Measurements from ENCODE around the gene FABP6. TPM values are rescaled to one million over a fixed set of nuclear protein-coding genes. Genes with fewer than 3 reads are reported as not detected.

The FABP6 gene
- total RNA-seq, 1 experiment from 2014 or later = 5.2 TPM

DNA sequence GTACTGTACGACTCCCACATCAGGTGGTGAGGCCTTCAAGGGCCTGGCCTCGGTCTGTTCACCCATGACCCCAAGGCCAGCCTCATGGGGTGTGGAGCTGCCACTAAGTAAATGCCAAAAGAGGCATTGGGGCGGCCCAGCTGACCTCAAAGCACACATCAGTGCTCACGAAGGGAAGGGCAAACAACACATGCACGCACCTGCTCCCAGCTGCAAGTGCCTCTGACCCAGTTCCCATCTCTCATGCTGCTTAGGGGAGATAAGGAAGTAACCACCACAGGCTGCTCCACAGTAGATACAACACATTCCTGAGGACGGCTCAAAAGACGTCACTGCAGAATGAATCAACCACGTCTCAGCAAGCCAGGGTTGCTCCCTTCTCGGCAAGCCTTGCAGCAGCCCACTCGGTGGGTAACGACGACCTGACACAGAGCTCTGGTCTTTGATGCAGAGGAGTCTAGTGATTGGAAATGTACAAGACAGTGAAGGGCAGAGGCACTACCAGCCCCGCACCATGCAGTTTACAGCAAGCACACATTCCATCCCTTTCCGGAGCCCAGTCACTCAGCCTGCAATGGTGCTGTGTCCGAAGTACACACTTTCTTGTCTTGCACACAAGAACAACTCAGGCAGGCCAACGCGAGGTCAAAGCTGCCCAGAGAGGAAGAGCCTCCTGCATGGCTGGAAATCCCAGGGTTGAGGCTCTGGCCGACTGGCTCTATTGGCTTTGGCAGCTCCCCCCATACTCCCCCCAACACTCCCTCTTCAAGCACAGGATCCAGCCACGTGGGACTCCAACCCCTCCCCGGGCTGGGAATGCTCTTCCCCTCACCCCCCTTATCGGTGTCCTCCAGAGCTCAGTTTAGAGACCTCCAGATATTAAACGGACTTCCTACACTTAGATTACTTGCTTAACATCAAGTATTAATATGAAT, 31.8 kb downstream of the FABP6 start:
- Histone ChIP-seq H3T11ph (ENCODE audit: low read length) (no peak overlapping the region), H3K56ac (ENCODE audit: insufficient read length, low read depth, low read length) (no peak overlapping the region), H2AK5ac (ENCODE audit: insufficient read length, low read length) (no peak overlapping the region), H3K4me2 (ENCODE audit: insufficient read depth, insufficient read length, low read length) (no peak overlapping the region), H2BK15ac (ENCODE audit: low read depth, low read length) (no peak overlapping the region), H4K20me1 (ENCODE audit: control insufficient read depth, insufficient read depth, insufficient read length) (no peaks in the 10 kb centered on the region), H3K4me1 (ENCODE audit: insufficient read depth, low read length) (no peaks in the 10 kb centered on the region; the same call in 1 of the 2 replicates), H2BK120ac (ENCODE audit: low read depth, low read length, poor library complexity, severe bottlenecking) (no peak overlapping the region), H2BK12ac (ENCODE audit: insufficient read length, low read depth, low read length) (no peak overlapping the region), H3K27me3 (ENCODE audit: insufficient read depth, low read length) (no peaks in the 10 kb centered on the region), H4K5ac (ENCODE audit: insufficient read length, low read depth, low read length) (no peak overlapping the region), H3K23ac (ENCODE audit: insufficient read length, low read depth, low read length) (no peak overlapping the region), H3K79me1 (ENCODE audit: insufficient read depth, low read depth, low read length, poor library complexity, severe bottlenecking) (peaks cover 2% of the 10 kb centered on the region), H3K18ac (ENCODE audit: insufficient read length, low read depth, low read length) (no peak overlapping the region), H3K27ac (ENCODE audit: insufficient read length, low read depth, low read length) (no peak overlapping the region), H2BK20ac (ENCODE audit: low read depth, low read length, poor library complexity, severe bottlenecking) (no peak overlapping the region), H2BK5ac (ENCODE audit: insufficient read length, low read length) (no peak overlapping the region), H3K9me3 (ENCODE audit: control insufficient read depth, low read depth, low read length) (no peaks in the 10 kb centered on the region), H3K9ac (ENCODE audit: extremely low read depth, insufficient read length, low read length) (no peak overlapping the region), H2AFZ (ENCODE audit: low read length) (no peak overlapping the region), H4K8ac (replicated peaks; ENCODE audit: insufficient read length, low read depth, low read length) (no peak overlapping the region), H3K4ac (ENCODE audit: low read depth, low read length) (no peak overlapping the region), H3K14ac (ENCODE audit: insufficient read depth, low read length) (no peak overlapping the region), H4K91ac (ENCODE audit: insufficient read length, low read depth, low read length) (no peak overlapping the region), H3K79me2 (ENCODE audit: insufficient read depth, low read length) (no peaks in the 10 kb centered on the region), H3K23me2 (ENCODE audit: insufficient read length, low read depth, low read length, poor library complexity, severe bottlenecking) (no peaks in the 10 kb centered on the region)
- H3K36me3 Mint-ChIP-seq (ENCODE audit: insufficient read depth in 1 of 3, low read depth in 3 of 3) = peaks cover 33 to 35% (median 33%) of the 10 kb centered on the region in 3 experiments; a peak in 6 of 7 replicates
- H3K27ac Mint-ChIP-seq = peak overlapping the region; percentile 38 to 88 (median 61); a peak in 5 of 7 replicates
- no peaks in the 10 kb centered on the region for H3K9me3 Mint-ChIP-seq
- H3K4me3 Mint-ChIP-seq = peak overlapping the region in 1 of 2 experiments; percentile 27; a peak in 1 of 5 replicates
- TF ChIP-seq, protein P1, sequence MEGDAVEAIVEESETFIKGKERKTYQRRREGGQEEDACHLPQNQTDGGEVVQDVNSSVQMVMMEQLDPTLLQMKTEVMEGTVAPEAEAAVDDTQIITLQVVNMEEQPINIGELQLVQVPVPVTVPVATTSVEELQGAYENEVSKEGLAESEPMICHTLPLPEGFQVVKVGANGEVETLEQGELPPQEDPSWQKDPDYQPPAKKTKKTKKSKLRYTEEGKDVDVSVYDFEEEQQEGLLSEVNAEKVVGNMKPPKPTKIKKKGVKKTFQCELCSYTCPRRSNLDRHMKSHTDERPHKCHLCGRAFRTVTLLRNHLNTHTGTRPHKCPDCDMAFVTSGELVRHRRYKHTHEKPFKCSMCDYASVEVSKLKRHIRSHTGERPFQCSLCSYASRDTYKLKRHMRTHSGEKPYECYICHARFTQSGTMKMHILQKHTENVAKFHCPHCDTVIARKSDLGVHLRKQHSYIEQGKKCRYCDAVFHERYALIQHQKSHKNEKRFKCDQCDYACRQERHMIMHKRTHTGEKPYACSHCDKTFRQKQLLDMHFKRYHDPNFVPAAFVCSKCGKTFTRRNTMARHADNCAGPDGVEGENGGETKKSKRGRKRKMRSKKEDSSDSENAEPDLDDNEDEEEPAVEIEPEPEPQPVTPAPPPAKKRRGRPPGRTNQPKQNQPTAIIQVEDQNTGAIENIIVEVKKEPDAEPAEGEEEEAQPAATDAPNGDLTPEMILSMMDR (conservative IDR thresholded peaks at IDR 0.05) = no peak
- no CpG with 5 or more reads among the region's 22 CpGs for WGBS (ENCODE audit: extremely low coverage, insufficient read length, low lambda C conversion rate)
- peaks cover 47 to 57% of the 10 kb centered on the region in 2 experiments for H3K4me1 Mint-ChIP-seq
- no peak for DNase-seq
- H3K27me3 Mint-ChIP-seq (ENCODE audit: low read depth) = no peaks in the 10 kb centered on the region

Measured in H9 (cell line).